ENCODE measurements around the gene BRINP1.

Gene BRINP1

GRCh38 chr9:119117409-119117808 lies 251.8 kb downstream of the BRINP1 start:
- TF ChIP-seq GATA3 (IDR thresholded peaks at IDR 0.05; ENCODE audit: low read depth, low read length) = no peak
- no peak for TF ChIP-seq GATA2 (IDR thresholded peaks at IDR 0.05; ENCODE audit: low read depth, low read length)
